ENCODE measurements around the gene GPR78.

Gene GPR78, protein sequence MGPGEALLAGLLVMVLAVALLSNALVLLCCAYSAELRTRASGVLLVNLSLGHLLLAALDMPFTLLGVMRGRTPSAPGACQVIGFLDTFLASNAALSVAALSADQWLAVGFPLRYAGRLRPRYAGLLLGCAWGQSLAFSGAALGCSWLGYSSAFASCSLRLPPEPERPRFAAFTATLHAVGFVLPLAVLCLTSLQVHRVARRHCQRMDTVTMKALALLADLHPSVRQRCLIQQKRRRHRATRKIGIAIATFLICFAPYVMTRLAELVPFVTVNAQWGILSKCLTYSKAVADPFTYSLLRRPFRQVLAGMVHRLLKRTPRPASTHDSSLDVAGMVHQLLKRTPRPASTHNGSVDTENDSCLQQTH

DNA sequence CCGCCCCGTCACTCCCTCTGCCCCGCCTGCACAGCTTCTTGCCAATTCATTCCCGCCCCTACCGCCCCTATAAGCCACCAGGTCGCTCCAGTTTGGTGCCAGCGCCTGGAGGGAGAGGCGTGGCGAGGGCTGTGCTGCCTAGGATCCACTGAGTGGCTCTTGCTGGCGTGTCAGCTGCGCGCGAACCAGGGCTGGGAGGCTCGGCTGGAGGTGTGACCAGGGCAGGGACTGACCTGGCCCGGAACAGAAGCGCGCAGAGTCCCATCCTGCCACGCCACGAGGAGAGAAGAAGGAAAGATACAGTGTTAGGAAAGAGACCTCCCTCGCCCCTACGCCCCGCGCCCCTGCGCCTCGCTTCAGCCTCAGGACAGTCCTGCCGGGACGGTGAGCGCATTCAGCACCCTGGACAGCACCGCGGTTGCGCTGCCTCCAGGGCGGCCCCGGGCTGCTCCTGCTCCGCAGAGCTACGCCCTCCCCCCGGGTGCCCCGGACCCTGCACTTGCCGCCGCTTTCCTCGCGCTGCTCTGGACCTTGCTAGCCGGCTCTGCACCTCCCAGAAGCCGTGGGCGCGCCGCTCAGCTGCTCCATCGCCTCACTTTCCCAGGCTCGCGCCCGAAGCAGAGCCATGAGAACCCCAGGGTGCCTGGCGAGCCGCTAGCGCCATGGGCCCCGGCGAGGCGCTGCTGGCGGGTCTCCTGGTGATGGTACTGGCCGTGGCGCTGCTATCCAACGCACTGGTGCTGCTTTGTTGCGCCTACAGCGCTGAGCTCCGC is at the start of gene GPR78:
GPR78 (plus strand) TSS at position 72 of the 773 bp plus-strand sequence; CDS start at position 663, 591 bp downstream.
- DNase-seq, result peak; percentile 62

DNA sequence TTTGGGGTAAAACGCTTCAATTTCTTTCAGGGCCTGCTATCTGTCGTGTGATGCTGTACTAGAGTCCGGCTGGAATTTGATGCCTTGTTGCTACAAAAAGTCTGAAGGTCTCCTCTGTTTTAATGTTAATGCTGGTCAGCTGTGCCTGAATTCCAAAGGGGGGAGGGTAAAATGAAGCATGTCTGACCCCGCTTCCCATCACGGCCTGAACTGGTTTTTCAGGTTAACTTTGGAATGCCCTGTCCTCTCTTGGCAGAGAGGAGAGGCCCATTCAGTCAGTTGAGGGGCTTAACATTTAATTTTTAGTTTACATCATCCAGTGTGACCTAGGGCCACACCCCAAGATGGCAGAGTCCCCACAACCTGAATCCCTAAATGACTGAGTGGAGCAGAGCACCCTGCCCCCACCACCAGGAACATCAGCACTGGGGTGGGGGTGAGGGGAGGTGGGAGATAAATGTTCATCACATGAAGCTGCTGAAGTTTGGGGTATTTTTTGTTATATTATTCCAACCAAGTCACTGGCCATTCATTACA is 47.9 kb upstream of the GPR78 start:
- no peak for DNase-seq

DNA sequence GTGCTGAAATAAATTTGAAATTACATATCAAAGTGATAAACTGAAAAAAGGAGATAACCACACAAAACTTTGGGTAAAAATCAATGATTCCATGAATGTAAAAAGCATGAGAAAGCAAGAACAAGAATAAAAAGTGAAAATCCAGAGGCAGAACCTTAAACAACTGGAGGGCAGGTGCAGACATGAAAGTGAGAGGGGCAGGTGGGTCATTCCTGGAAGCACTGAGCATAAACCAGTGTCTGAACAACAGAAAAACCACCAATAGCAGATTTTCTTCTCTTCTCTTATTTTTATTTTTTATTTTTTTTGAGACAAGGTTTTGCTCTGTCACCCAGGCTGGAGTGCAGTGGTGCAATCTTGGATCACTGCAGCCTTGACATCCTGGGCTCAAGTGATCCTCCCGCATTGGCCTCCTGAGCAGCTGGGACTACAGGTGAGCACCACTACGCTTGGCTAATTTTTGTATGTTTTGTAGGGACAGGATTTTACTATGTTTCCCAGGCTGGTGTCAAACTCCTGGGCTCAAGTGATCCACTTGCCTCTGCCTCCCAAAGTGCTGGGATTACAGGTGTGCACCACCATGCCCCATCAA is 46.8 kb upstream of the GPR78 start:
- DNase-seq, result no peak

DNA sequence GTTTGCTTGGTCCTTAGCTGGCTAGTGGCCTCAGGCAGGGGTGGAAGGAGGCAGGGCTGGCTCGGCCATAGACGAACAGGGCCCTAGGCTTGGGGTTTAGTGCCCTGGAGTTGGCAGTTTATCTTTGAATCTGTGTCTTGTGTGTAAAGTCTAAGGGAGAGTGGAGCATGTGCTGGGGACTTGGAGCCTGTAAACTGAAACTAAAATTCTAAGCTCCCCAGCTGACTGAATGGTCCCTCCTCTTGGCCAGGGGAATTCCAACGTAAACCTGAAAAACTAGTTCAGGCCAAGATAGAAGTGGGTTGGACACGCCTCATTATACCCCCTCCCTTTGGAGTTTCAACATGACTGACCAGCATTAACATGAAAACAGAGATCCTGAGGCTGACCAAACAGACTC is 46.1 kb upstream of the GPR78 start:
- no peak for DNase-seq

DNA sequence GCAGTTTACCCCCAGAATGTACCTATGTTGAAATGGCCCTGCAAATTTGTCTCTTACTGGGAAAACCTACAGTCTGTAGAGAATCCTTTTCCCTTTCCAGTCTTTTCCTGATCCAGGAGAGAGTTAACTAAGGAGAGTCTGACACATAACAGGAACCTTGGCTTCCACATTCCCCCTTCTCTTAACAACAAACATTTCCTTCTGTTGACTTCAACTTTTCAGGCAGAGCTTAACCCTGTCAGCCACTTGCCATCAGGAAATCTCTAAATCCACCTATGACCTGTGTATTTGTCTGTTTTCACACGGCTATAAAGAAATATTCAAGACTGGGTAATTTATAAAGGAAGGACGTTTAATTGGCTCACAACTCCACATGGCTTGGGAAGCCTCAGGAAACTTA is 45.6 kb upstream of the GPR78 start:
- no peak for DNase-seq

DNA sequence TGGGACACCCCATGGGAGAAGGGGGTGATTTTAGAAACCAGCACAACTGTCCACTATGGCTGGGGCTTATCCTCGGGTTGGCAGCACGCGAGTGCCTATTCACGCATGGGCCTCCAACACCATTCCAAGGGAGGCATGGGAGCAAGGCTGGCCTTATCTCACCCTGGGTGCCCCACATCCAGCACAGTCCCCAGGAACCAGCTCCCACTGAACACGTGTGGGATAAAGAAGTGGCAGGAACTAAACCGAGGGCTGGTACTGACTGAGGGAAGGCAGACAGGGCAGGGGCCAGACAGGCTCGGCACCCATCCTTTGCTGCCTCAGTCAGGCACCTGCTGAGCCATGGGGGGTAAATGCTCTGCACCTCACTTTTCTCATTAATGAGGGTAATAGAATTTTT is 43.7 kb upstream of the GPR78 start:
- no peak for DNase-seq

DNA sequence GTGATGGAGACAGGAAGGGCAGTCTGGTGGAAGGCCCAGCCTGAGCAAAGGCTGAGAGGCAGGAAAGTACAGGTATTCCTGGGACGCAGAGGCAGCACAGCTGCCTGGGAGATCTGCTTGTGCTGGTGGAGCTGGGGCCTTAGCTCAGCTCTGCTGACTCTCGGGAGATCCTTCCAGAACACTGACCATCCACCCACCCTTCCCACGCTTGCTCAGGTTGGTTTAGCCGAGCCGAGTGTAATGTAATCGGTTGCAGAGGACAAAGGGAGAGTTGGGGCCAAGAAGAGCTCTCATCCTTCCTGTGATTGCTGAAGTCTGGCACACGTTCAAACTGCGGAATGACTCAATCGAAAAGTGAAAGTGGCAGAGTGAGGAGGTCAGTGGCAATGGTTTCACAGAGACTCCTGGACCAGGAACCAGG is 43.1 kb upstream of the GPR78 start:
- DNase-seq, result no peak

DNA sequence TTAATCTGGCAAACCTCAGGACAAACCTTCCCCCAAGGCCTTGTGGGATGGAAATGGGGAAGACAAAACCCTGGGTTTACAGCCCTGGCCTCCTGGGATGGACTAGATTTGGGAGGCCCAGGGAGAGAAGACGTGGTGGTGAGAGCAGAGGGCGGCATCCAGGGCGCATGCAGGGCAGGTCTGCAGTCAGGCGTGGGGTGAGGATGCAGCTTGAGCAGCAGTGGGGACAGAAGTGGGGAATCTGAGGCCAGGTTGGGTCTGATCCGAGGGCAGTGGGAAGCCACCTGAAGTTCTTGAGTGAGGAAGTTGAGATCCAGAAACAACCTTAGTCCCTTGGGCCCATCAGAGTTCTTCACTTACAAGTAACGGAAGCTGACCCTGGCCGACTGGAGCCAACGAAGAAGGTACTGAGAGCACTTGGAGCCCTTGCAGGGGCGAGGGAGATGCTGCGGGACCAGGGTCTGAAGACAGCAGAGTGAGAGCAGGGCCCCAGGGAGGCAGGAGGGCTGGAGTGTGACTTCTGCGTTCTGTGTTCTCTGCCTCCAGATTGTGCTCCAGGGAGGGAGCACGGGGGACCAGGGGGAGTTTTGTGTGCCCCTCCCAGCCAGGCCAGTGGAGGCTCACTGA is 42.0 kb upstream of the GPR78 start:
- DNase-seq, result no peak

DNA sequence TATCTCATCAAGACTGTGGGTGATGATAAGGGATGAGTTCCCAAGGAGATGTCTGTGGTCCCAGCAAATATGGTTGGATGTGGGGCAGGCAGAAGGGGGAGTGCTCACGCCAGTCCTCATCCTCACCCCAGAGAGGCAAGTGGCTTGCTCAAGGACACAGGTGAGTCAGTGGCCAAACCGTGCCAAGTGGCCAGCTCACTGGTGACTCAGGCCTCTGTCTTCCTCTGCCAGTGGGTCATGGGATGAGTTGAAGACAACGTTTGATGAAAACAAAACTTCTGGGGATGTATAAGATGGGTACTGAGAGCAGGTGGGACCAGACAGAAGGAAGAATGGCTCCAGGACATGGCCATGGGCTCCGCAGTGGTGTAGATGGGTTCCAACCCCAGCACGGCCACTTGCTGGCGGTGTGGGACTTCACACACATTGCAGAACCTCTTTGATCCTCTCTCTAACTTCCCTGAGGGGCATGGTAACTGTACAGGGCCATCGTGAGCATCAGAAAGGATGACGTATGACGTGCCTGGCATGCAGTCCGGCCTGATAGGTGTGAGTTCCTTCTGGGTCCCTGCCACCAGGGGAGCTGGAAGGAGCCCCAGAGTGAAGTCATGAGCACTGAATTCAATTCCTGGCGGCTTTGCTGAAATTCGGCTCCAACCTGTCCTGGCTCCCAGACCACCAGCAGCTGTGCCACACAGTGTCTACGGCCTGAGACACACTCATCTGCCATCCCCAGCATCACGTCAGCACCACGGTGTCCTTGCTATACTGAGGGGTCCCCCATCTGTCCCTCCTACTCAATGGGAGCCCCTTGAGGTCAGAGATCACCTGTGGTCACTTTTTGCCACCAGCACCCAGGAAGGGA is 41.3 kb upstream of the GPR78 start:
- no peak for DNase-seq

DNA sequence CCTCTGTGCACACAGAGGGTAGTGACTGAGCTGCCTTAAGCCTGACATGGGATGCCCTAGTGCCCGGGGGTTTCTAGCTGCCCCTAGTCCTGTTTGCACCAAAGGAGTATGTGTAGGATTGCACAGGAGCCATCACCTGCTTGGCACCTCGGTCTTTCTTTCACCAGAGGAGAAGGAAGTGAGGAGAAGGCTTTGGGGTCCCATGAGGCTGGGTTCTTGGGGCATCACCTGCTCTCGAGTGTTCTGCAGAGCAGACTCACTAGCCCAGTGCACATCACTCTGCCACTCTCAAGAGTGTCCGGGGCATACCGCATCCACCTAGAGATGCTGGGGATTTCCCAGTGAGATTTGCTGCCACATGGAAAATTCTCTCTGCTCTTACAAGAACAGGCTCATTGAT is 40.5 kb upstream of the GPR78 start:
- DNase-seq, result peak; percentile 26

DNA sequence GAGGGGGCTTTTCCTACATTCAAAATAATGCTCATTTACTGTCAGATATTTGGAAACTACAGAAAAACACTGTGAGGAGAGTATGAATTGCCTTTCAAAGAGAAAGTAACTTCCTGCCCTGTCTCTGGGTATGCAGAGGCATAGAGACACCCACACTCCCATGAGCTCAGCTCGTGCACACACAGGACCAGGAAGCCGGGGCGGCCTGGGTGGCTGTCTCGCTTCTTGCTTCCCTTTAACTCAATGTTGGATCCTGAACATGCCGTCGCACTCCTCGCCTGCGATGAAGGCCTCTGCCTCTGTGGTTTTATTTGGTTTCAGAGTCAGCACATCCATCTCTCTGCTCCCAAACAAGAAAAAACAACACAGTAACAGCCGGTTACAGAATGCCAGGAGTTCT is 40.1 kb upstream of the GPR78 start:
- peak; percentile 45 for DNase-seq

DNA sequence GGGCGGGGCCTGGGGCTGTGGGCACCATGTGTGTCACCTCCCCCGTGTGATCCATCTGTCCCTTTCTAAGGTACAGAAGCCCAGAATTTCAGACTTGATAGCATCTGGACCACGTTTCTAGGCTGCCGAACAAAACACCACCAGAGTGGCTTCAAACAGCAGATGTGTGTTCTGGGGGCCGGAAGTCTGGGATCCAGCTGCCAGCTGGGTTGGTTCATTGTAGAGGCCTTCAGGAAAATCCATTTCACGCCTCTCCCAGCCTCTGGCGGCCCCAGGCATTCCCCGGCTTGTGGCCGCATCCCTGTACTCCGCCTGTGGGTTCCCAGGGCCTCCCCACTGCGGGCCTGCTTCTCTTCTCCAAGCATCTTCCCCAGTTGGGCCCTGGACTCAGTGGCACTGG is 39.6 kb upstream of the GPR78 start:
- DNase-seq, result no peak

DNA sequence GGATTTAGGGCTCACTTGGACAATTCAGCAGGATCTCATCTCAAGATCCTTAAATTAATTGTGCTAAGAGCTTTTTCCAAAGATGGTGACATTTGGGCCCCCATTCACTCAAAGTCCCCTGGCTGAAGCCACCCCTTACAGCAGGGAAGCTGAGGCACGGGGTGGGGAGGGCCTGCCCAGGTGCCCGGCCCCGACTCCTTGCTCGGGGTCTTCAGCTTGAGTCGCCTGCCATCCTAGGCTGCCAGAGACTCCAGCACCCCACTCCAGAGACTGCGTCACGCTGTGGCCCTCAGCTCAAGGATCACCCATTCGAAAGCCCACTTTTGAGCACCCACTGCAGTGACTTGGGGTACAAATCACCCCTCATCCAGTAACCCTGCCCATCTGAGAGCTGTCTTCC is 39.2 kb upstream of the GPR78 start:
- DNase-seq, result no peak

DNA sequence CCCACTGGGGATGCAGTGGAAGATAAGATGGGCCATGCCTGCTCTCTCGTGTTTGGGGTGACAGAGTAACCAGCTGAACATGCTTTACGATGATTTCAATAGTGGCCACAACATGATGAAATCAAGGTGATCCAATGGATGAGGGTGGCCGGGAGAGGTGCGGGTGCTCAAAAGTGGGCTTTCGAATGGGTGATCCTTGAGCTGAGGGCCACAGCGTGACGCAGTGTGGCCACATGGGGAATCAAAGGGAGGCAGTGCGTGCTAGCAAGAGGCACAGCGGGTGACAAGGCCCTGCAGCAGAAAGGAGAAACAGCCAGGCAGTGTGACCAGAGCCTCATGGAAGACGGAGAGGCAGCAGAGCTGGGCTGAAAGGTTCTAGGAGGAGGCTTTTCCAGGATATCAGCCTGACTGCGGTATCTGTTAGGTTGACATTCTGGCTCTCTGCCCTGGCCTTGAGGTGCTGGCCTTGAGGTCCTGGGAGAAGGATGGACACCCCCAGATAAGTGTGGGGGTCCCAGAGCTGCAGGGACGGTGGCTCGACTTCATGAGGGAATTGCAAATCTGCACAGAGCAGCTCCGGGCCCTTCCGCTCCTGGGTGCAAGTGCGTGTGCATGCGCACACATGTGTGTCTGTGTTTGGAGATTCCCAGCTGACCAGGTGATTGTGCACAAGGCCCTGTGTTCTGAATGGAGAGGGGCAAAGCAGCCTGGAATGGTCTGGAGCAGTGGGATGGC is 38.0 kb upstream of the GPR78 start:
- no peak for DNase-seq

DNA sequence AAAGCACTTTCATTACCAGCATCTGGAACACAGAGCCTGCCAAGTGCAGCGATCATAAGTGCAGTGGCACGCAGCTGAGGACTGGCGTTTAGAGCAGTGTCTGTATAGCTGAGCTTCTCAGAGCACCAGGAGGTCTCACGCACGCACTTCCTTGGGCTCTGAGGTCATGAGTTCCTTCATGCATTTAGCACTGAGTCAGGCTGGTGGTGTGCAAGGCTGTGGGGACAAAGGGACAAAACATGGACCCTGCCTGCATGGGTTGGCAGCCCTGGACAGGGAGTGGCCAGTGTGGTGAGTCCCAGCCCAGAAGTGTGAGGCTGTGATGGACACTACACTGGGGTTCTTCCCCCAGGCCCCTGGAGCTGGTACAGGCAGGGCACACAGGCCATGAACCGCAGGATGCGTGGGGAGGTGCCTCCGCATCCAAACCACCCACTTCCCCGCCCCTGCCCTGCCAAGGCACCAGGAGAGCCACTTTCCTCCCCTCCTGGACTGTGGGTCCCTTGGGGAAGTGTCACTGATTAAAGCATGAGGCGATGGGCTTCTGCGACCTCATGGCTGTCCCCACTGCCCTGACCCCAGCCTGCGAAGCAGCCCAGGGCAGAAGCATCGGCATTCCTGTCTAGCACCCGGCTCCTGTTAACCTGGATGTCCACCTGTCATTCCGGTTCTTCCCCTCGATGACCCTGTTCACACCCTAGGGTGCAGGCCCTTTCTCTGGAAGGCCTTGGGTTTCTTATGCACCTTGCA is 37.2 kb upstream of the GPR78 start:
- DNase-seq, result no peak

DNA sequence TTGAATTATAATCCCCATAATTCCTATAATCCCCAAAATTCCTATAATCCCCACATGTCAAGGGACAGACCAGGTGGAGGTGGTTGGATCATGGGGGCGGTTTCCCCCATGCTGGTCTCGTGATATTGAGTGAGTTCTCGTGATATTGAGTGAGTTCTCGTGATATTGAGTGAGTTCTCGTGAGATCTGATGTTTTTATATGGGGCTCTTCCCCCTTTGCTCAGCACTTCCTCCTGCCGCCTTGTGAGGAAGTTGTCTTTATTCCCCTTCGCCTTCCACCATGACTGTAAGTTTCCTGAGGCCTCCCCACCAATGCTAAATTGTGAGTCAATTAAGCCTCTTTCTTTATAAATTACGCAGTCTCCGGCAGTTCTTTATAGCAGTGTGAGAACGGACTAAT is 36.6 kb upstream of the GPR78 start:
- no peak for DNase-seq

DNA sequence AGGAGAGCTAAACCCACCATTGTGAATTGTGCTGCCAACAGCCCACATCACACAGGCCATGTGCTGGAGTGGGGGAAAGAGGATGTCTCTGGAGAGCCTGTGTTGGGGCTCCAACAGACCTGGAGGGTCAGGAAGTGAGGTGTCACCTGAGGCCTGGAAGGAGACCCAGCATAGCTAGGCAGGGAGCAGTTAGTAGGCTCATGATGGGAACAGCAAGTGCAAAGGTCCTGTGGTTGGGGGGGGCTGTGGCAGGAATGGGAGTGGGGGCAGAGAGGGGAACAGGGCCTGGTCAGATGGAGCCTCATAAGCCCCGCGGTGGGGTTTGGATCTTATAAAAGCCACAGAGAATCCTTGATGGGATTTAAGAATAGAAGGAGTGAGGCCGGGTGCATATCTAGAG is 35.9 kb upstream of the GPR78 start:
- no peak for DNase-seq

DNA sequence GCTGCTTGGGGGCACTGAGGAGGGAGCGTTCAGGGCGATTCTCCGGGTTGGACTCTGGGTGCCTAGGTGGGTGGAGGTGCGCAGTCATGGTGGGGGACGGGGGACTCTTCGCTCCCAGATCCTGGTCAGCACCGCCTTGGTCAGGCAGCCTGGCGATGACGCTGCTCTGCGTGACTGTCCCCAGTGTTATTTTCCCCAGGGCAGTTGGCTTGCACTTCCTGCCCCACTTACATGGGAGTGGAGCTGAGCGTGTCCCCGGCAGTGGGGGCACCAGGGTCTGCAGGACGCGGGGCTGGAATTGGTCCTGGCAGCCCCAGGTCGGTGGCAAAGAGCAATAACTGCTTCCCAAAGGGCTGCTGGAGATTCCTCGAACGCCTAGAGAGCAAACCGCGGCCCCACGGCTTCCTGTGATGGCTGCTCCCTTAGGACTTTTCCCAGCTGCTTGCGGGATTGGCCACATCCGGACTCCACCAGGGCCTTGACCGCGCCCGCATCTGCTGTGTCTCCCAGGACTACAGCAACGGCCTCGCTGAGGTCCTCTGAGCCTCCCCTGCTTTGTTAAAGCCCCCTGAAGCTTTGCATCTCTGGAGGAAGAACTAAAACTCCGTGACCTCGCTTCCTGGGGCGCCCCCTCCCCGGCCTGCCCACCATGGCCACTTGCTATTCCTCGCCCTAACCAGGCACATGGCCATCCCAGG is 35.3 kb upstream of the GPR78 start:
- DNase-seq, result no peak

DNA sequence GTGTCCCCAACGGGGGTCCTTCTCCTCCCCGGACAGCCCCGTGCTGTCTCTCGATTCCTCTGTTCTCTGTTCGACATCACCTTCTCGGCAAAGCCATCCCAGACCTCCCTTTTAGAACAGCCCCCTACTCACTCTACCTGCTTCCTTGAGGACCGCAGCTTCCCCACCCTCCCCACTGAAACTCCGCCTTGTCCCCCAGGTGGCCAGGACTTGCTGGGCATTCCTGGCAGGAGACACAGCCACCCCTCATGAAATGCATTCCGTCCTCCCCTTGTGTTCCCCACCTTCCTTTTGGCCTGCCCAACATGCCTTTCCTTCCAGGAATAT is 34.8 kb upstream of the GPR78 start:
- no peak for DNase-seq

DNA sequence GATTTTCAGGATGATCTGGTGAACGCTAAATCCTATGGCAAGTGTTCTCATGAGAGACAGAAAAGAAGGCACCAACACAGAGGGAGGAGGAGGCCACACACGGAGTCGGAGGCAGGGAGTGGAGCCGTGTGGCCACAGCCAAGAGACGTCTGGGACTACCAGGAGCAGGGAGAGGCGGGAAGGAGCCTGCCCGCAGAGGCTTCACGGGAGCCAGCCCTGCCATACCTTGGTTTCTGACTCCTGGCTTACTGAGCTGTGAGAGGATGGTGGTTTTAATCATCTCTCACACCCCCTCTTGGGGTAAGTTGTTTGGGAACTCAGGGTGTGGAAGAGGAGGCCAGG is 33.5 kb upstream of the GPR78 start:
- DNase-seq, result no peak

Measured in activated CD4-positive, alpha-beta T cell treated with anti-CD3 and anti-CD28 coated beads for 48 hours (primary cell).